Activated CD4-positive, CD25-positive, alpha-beta regulatory T cell treated with anti-CD3 and anti-CD28 coated beads, Interleukin-2, amount 50 U/mL, for 16 hours (primary cell): Measurements from ENCODE around the gene HYKK.
"Not testable (repeated sequence)": the region's sequence is repeated elsewhere in the genome, so short reads cannot be mapped to it uniquely, and the experiment has no call there.

Source experiments
- DNase-seq: peaks from one replicate; pipeline ENCODE4 v3.0.0-alpha.2; 2020; ENCODE audit warnings: low read depth, low spot score

Gene HYKK, protein sequence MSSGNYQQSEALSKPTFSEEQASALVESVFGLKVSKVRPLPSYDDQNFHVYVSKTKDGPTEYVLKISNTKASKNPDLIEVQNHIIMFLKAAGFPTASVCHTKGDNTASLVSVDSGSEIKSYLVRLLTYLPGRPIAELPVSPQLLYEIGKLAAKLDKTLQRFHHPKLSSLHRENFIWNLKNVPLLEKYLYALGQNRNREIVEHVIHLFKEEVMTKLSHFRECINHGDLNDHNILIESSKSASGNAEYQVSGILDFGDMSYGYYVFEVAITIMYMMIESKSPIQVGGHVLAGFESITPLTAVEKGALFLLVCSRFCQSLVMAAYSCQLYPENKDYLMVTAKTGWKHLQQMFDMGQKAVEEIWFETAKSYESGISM

DNA sequence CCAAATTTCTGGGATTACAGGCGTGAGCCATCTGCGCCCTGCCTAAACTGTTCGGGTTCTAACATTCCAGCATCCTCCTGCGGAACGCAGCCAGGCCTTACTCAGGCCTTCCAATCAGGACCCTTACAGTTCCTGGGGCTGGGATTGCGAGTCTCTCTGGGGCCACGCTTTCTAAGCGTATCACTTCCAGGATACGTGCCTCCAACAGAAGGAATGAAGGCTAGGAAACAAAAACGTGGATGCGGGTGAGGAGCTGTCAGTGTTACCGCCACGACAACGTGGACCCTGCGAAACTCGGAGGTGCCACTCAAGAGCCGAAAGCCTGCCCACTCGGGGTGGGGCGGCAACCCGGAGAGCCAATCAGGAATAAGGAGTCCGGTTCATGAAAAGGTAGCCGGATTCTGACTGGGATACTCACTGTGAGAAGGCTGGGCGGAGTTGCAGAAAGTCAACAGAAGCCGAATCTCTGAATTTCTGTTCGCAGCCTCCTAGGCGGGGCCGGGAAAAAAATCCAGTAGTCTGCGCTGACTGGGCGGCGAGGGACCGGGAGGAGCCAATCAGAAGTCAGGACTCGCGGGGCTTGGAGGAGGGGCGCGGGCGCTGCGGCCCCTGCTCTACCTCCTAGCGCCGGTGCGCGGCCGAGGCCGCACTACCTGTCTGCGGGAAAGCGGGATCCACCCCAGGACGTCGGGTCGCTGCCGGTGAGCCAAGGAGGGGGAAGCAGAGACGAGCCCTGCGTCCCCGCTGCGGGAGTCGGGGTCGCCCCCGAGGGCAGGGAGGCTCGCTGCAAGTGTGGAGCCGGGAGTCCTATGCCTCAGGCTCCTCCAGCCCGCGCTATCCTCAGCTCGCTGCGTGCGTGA lies at the start of gene HYKK:
HYKK (plus strand) TSS at position 607 of the 860 bp plus-strand sequence. CDS start 5,512 bp downstream, outside the sequence.
- peak; percentile 33 for DNase-seq

GRCh38 chr15:78460737-78461136 lies 46.6 kb upstream of the HYKK start:
- no peak for DNase-seq

DNA sequence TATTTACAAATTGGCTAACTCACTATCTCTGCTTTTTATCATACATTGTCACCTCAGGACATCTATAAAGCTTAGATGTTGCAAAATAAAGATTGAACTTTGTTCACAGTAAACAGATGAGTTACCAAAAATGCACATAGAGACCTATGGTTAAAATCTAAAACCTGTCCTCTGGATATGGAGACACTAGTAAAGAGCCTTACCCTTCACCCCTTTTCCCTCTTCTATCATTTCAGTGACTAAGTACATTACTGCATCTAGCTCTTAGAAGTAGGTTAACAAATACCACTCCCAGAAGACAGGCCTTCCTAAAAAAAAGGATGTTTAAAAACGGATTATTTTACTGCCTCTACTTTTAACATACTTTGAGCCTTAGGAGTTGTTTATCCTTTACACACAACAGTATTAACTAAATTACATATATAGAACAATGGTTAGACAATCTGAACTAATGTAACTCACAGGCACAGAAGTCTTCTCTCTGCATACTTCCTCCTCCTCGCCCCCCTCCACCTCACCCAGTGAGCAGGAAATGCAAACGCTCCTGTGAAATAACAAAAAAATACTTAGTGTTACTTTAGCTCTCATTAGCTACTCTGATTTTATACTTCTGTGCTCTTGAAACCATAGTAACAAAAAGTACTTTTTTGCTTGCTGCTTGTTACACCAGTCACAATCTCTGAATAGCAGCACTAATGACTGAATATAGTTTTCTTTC lies 46.0 kb upstream of the HYKK start:
- no peak for DNase-seq

- no peak for DNase-seq
These were observed 38.3 kb upstream of the HYKK start for GRCh38 chr15:78469031-78469430.

DNA sequence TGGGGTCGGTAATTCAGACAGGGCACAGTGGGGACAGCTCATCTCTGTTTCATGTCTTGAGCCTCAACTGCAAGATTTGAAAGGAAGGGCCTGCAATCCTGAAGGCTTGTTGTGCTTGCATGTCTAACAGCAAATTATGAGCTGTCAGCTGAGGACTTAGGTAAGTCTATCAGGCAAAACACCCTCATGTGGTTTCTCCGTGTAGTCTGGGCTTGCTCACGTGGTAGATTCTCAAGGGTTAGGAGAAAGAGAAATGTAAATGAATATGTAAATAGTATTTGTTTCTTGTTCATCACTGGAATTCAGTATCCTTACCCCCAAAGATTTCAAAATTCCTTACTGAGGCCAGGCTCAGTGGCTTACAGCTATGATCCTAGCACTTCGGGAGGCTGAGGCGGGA lies 30.1 kb upstream of the HYKK start:
- no peak for DNase-seq

- no peak for DNase-seq
These were observed 27.7 kb upstream of the HYKK start for GRCh38 chr15:78479650-78480049.

DNA sequence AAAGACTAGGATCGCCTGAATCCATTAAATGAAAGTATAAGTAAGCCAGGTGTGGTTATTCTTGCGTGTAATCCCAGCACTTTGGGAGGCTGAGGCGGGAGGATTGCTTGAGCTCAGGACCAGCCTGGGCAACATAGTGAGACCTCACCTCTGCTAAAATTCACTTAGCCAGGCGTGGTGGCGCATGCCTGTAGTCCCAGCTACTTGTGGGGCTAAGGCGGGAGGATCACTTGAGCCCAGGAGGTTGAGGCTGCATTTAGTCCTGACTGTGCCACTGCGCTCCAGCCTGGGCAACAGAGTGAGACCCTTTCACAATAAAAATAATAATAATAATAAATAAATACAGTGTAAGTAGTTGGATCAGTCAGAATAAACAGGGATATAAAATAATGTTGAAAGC lies 25.5 kb upstream of the HYKK start:
- no peak for DNase-seq

GRCh38 chr15:78492872-78493271 lies 14.5 kb upstream of the HYKK start:
- no peak for DNase-seq

DNA sequence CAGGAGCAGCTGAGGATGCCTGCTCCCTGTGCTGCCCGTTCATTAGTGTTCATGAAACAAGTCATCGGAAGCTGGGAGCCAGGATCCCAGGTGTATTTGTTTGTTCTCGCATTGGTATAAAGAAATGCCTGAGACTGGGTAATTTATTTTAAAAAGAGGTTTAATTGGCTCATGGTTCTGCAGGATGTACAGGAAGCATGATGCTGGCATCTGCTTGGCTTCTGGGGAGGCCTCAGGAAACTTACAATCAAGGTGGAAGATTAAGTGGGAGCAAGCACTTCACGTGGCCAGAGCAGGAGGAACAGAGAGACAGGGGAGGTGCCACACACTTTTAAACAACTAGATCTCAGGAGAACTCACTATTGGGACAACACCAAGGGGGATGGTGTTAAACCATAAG lies 5.5 kb upstream of the HYKK start:
- no peak for DNase-seq

DNA sequence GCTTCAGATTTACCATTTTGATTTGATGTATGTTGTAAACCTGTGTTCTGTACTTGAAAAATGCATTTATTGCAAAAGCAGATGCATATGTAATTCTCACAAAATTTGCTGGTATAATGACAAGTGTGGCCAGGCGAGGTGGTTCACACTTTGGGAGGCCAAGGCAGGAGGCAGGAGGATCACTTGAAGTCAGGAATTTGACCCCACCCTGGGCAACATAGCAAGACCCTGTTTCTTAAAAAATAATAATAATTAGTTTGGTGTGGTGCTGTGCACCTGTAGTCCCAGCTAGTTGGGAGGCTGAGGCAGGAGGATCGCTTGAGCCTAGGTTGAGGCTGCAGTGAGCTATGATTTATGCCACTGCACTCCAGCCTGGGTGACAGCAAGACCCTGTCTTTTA lies 4.7 kb upstream of the HYKK start:
- no peak for DNase-seq

GRCh38 chr15:78507831-78508160 lies 419 bp downstream of the HYKK start:
- DNase-seq = no peak

- no peak for DNase-seq
These were observed 895 bp downstream of the HYKK start for GRCh38 chr15:78508272-78508671.

GRCh38 chr15:78509726-78510312 lies 2.4 kb downstream of the HYKK start:
- DNase-seq = no peak

DNA sequence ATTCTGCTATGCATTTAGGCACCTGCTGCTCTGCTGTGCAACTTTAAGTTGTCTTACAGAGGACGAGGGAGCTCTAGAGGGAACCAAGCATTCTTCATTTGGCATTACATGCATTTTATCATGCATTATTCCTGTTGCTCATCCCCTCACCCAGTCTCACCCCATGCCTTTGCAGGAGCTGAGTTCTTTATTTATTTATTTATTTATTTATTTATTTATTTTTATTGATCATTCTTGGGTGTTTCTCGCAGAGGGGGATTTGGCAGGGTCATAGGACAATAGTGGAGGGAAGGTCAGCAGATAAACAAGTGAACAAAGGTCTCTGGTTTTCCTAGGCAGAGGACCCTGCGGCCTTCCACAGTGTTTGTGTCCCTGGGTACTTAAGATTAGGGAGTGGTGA lies 12.7 kb downstream of the HYKK start:
- DNase-seq = not testable (repeated sequence)

DNA sequence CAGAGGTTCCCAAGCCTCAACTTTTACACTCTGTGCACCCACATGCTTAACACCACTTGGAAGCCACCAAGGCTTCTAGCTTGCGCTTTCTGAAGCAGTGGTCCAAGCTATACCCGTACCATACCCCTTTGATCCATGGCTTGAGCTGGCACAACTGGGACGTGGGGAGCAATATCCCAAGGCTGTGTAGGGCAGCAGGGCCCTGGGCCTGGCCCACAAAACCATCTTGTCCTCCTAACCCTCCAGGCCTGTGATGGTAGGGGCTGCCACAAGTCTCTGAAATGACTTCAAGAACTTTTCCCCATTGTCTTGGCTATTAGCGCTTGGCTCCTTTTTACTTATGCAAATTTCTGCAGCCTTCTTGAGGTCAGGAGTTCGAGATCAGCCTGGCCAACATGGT lies 16.9 kb downstream of the HYKK start:
- no peak for DNase-seq

GRCh38 chr15:78527325-78527724 lies 19.9 kb downstream of the HYKK start:
- no peak for DNase-seq

DNA sequence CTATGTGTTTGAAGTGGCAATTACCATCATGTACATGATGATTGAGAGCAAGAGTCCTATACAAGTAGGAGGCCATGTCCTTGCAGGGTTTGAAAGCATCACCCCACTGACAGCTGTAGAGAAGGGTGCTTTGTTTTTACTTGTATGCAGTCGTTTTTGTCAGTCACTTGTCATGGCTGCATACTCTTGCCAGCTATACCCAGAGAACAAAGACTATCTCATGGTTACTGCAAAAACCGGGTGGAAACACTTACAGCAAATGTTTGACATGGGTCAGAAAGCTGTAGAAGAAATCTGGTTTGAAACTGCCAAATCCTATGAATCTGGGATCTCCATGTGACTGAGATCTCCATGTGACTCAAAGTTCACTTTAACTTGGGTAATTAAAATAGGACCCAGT lies 26.0 kb downstream of the HYKK start:
- DNase-seq = no peak

- no peak for DNase-seq
These were observed 28.8 kb downstream of the HYKK start for GRCh38 chr15:78536134-78536533.

DNA sequence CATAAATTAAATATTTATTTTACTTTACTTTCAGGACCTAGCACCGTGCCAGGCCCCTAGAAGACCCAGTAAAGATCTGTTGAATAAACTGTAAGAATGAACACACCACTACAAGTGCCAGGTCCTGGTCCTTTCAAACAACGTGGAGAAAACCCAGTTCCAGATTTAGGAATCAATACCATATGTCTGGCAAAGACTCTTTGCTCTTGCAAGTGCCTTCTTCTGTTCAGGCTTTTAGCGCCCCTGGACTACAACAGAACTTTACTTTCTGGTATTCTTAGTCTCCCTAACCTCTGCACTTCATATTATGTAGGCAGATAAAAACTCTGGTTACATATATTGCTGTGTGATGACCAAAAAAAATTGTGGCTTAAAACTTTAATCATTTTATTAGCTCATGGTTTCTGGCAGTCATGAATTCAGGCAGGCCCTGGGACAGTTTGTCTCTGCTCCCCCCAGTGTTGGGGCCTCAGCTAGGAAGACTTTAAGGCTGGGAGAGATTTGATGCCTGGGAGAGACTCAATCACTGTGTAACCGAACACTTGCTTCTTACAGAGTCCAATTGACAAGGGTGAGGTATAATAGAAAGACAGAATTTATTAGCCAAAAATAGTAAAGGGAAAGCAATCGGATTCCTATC lies 30.0 kb downstream of the HYKK start:
- DNase-seq = no peak

GRCh38 chr15:78538358-78538757 lies 31.0 kb downstream of the HYKK start:
- DNase-seq = no peak

DNA sequence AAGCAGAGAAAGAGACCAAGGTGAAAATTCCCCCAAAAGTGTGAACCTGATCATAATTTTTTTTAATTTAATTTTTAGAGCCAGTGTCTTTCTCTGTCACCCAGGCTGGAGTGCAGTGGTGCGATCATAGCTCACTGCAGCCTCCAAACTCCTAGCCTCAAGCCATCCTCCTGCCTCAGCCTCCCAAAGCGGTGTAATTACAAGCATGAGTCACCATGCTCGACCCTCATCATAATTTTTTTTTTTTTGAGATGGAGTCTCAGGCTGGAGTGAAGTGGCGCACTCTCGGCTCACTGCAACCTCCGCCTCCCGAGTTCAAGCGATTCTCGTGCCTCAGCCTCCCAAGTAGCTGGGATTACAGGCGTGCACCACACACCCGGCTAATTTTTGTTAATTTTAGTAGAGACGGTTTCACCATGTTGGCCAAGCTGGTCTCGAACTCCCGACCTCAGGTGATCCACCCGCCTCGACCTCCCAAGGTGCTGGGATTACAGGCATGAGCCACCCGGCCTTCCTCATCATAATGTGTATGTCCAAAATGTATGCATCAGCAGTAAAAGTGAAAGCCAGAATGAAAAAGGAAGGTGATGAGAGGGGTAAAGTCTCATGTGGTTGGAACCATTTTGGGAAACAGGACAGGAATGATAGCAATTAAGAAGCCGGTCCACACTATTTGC lies 32.2 kb downstream of the HYKK start:
- DNase-seq = not testable (repeated sequence)
